ENCODE measurements around the gene ZFP90. TPM values are rescaled to one million over a fixed set of nuclear protein-coding genes. Genes with fewer than 3 reads are reported as not detected.

The ZFP90 gene
- total RNA-seq, 1 experiment from 2014 or later = 14.5 TPM

- no peaks in the 10 kb centered on the region for H3K4me1 ChIP-seq (replicated peaks; ENCODE audit: insufficient read depth)
- no peaks in the 10 kb centered on the region for H3K9me3 ChIP-seq (ENCODE audit: insufficient read depth, low read depth)
- no peak overlapping the region for H3K4me2 ChIP-seq
- H3K27me3 ChIP-seq (ENCODE audit: insufficient read depth, low read depth) = no peaks in the 10 kb centered on the region
- no peaks in the 10 kb centered on the region for H3K79me2 ChIP-seq (ENCODE audit: low read depth)
- no TSS peak for BruUV-seq (replicated peaks)
- no peaks in the 10 kb centered on the region for H3K9me2 ChIP-seq (ENCODE audit: insufficient read depth)
- CTCF ChIA-PET = no interaction called here
- intact Hi-C loops (cut with micrococcal nuclease; ENCODE audit: unreplicated experiment) = loop anchor here (2.0 to 5.0 kb wide), 3 partner anchors 64 to 310 kb away; no protein-coding TSS in a partner anchor
- no peak overlapping the region for H2AFZ ChIP-seq
- no peaks in the 10 kb centered on the region for H3K36me3 ChIP-seq (ENCODE audit: low read depth)
- DNase-seq = no peak
- H3F3A ChIP-seq (ENCODE audit: insufficient read depth, low read depth) = no peaks in the 10 kb centered on the region
- no peaks in the 10 kb centered on the region for H4K20me1 ChIP-seq (ENCODE audit: insufficient read depth)
- POLR2A ChIA-PET (ENCODE audit: unreplicated experiment) = no interaction called here
- no peak overlapping the region for H3K27ac ChIP-seq
- peak; percentile 65 for TF ChIP-seq CTCF (conservative IDR thresholded peaks at IDR 0.05)
- no peak for TF ChIP-seq EZH2 (IDR thresholded peaks at IDR 0.05; ENCODE audit: low read depth)
- no peak overlapping the region for H3K4me3 ChIP-seq
Measured at GRCh38 chr16:68592466-68593337, 53.6 kb downstream of the ZFP90 start.

- Histone ChIP-seq H4K20me1 (ENCODE audit: insufficient read depth) (no peaks in the 10 kb centered on the region), H3K27me3 (ENCODE audit: insufficient read depth, low read depth) (no peaks in the 10 kb centered on the region), H3K4me3 (no peak overlapping the region), H3K4me1 (replicated peaks; ENCODE audit: insufficient read depth) (no peaks in the 10 kb centered on the region), H3F3A (ENCODE audit: insufficient read depth, low read depth) (no peaks in the 10 kb centered on the region), H3K27ac (no peak overlapping the region), H3K9me3 (ENCODE audit: insufficient read depth, low read depth) (no peaks in the 10 kb centered on the region), H3K36me3 (ENCODE audit: low read depth) (no peaks in the 10 kb centered on the region), H3K4me2 (no peak overlapping the region), H2AFZ (no peak overlapping the region), H3K79me2 (ENCODE audit: low read depth) (no peaks in the 10 kb centered on the region), H3K9me2 (ENCODE audit: insufficient read depth) (no peaks in the 10 kb centered on the region)
- no peak for TF ChIP-seq EZH2 (IDR thresholded peaks at IDR 0.05; ENCODE audit: low read depth)
- TF ChIP-seq CTCF (conservative IDR thresholded peaks at IDR 0.05) = no peak
- DNase-seq = no peak
- intact Hi-C loops (cut with micrococcal nuclease; ENCODE audit: unreplicated experiment) = no loop called here
- ChIA-PET POLR2A (ENCODE audit: unreplicated experiment) (no interaction called here), CTCF (no interaction called here)
- no TSS peak for BruUV-seq (replicated peaks)
Measured at GRCh38 chr16:68596266-68596665, 57.2 kb downstream of the ZFP90 start.

- H3K9me3 ChIP-seq (ENCODE audit: insufficient read depth, low read depth) = no peaks in the 10 kb centered on the region
- no peaks in the 10 kb centered on the region for H3F3A ChIP-seq (ENCODE audit: insufficient read depth, low read depth)
- intact Hi-C loops (cut with micrococcal nuclease; ENCODE audit: unreplicated experiment) = no loop called here
- no TSS peak for BruUV-seq (replicated peaks)
- no peak overlapping the region for H3K4me2 ChIP-seq
- H4K20me1 ChIP-seq (ENCODE audit: insufficient read depth) = no peaks in the 10 kb centered on the region
- no peak overlapping the region for H3K27ac ChIP-seq
- no peak for TF ChIP-seq CTCF (conservative IDR thresholded peaks at IDR 0.05)
- no peak for TF ChIP-seq EZH2 (IDR thresholded peaks at IDR 0.05; ENCODE audit: low read depth)
- H3K4me3 ChIP-seq = no peak overlapping the region
- H3K9me2 ChIP-seq (ENCODE audit: insufficient read depth) = no peaks in the 10 kb centered on the region
- no peaks in the 10 kb centered on the region for H3K4me1 ChIP-seq (replicated peaks; ENCODE audit: insufficient read depth)
- H3K27me3 ChIP-seq (ENCODE audit: insufficient read depth, low read depth) = no peaks in the 10 kb centered on the region
- ChIA-PET CTCF (interaction anchor here (0.6 to 1.3 kb wide), 2 partner anchors 77 to 786 kb away, joined by 5 to 7 read pairs; partner anchors contain the start of gene TERF2), POLR2A (ENCODE audit: unreplicated experiment) (no interaction called here)
- H2AFZ ChIP-seq = no peak overlapping the region
- no peaks in the 10 kb centered on the region for H3K79me2 ChIP-seq (ENCODE audit: low read depth)
- DNase-seq = peak in 1 of 2 experiments; percentile 16
- no peaks in the 10 kb centered on the region for H3K36me3 ChIP-seq (ENCODE audit: low read depth)
Measured at GRCh38 chr16:68599586-68599985, 60.5 kb downstream of the ZFP90 start.

Measured in PC-9 (cell line).